ENCODE measurements around the gene SYTL2.

GRCh38 chr11:85767246-85767945, 43.5 kb downstream of the SYTL2 start:
- TF ChIP-seq CTCF (conservative IDR thresholded peaks at IDR 0.05) (no peak), ZFX (IDR thresholded peaks at IDR 0.05) (no peak)
